ELR (cell line): ENCODE measurements around the gene SCAF4.
A peak's percentile ranks its signal among the peaks of the same experiment; 100 is the strongest.
"Not testable (repeated sequence)": the region's sequence is repeated elsewhere in the genome, so short reads cannot be mapped to it uniquely, and the experiment has no call there.

Experiments
- DNase-seq: peaks from one replicate; pipeline ENCODE4 v3.0.0-alpha.2; 2015; ENCODE audit warnings: low read depth

SCAF4 gene

GRCh38 chr21:31731857-31732596, at the start of gene SCAF4:
TSS of gene SCAF4 (minus strand) at chr21:31732118. CDS start at chr21:31731692, 426 bp downstream.
- DNase-seq, result peak; percentile 89

DNA sequence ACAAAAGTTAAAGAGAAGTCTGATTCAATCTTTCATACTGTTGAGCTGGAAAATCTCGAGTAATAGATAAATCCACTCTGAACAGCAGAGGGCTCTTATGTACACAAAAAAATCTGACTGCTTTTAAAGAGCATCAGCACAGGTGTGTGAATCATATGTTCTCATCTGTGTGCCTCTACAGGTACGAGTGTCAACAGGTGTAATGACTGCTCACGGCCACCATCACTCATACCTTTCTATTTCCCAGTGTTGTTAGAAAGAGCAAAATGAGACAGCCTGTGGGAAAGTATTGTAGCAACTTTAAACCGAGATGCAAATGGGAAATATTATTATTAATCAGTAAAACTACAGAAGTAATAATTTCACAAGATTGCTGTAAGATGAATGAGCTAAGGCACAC, 49.0 kb upstream of the SCAF4 start:
- no peak for DNase-seq

DNA sequence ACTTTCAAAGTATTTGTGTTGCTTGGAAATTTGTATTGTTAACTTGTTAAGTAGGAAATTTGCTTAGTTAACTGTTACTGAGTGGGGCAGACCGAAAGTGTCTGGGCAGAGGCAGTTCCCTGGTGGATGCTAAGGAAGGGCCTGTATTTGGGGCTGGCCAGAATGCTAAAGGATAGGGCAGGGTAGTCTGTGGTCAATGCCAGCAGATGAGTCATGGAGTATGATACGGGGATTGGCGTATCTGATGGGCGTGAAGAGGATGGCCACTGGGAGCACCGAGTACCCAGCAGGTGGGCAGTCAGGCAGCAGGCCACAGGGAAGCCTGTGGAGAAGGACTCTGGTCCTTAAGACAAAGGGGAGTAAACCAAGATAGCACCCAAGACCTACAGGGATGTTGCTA, 46.6 kb upstream of the SCAF4 start:
- no peak for DNase-seq

GRCh38 chr21:31777857-31778256, 45.9 kb upstream of the SCAF4 start:
- no peak for DNase-seq

DNA sequence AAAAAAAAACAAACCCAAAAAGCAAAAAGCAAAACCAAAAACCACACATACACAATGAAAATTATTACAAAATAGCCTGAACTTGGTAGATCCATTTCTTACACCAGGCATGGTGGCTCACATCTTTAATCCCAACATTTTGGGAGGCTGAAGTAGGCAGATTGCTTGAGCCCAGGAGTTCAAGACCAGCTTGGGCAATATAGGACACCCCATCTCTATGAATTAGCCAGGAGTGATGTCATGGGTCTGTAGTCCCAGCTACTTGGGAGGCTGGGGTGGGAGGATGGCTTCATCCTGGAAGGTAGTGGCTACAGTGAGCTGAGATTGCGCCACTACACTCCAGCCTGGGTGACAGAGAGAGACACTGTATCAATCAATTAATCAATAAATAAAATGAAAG, 42.1 kb upstream of the SCAF4 start:
- DNase-seq, result no peak

- DNase-seq, result no peak
Measured at GRCh38 chr21:31772674-31773555, 41.0 kb upstream of the SCAF4 start.

DNA sequence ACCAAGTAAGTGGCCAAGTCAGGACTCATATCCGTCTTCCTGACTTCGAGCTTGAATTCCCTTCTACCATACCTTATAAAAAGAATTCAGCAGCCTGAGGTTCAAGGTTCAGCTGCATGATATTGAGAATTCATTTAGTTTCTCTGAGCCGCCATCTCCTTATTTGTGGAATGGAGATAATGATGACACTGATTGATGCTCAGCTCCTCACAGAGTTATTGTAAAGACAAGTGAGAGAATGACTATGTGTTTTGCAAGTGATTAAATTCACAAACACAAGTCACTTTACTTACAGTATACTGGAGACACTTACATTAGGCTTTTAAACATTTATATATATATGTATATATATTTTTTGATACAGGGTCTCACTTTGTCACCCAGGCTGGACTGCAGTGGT, 39.8 kb upstream of the SCAF4 start:
- no peak for DNase-seq

DNA sequence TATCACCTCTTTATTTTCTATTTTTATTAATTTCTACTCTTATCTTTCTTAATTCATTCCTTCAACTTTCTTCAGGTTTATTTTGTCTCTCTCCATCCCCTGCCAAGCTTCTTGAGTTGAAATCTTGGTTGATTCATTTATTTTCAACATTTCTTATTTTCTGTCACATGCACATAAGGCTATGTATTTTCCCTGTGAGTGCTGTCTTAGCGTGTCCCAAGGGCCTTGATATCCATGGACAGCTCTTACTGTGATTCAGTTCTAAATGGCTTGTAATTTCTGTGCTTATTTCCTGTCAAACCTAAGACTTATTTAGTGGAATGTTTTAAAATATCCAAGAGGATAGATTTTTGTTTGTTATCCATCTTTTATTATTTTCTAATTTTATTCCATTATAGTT, 36.8 kb upstream of the SCAF4 start:
- DNase-seq, result no peak

DNA sequence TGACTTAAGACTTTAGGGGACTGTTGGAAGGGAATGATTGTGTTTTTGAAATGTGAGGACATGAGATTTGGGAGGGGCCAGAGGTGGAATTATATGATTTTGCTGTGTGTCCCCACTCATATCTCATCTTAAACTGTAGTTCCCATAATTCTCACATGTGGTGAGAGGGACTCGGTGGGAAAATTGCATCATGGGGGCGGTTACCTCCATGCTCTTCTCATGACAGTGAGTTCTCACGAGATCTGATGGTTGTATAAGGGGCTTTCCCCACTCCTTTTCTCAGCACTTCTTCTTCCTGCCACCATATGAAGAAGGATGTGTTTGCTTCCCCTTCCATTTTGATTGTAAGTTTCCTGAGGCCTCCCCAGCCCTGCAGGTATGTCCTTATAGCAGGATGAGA, 35.0 kb upstream of the SCAF4 start:
- DNase-seq, result no peak

- not testable (repeated sequence) for DNase-seq
Measured at GRCh38 chr21:31765850-31766249, 33.9 kb upstream of the SCAF4 start.

DNA sequence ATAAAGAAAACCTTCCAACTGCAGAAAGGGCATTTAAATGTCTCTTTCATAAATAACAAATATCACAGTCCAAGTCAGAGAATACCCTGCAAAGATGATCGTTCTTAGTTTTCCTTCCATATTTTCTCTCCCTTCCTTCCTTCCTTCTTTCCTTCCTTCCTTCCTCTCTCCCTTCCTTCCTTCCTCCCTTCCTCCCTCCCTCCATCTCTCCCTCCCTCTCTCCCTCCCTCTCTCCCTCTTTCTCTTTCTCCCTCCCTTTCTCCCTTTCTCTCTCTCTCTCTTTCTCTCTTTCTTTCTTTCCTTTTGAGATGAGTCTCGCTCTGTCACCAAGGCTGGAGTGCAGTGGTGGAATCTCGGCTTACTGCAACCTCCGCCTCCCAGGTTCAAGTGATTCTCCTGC, 29.0 kb upstream of the SCAF4 start:
- no peak for DNase-seq

- no peak for DNase-seq
Measured at GRCh38 chr21:31756787-31757186, 24.9 kb upstream of the SCAF4 start.

DNA sequence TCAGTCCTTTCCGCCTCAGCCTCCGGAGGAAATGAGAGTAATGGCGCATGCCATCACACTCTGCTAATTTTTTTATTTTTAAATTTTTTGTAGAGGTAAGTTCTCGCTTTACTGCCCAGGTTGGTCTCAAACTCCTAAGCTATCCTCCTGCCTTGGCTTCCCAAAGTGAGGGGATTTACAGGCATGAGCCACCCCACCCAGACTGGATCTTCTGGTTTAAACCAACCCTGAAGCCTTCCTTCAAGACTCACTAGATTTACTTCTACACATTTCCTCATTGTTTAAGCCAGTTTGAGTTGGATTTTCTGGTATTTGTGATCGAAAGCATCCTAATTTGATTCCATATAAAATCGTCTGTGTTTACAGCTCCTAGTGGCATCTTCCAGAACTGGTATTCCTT, 23.1 kb upstream of the SCAF4 start:
- DNase-seq, result no peak

DNA sequence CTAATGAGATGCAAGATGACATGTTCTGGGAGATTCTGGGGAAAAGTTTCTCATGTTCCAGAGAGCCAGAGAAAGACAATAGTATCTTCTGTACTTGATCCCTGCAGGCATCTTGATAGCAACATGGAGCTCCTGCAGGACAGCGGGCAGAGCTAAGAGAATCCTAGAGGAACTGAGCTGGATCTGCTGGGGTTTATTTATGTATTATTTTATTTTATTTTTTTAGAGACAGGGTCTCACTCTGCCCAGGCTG, 22.7 kb upstream of the SCAF4 start:
- DNase-seq, result no peak

DNA sequence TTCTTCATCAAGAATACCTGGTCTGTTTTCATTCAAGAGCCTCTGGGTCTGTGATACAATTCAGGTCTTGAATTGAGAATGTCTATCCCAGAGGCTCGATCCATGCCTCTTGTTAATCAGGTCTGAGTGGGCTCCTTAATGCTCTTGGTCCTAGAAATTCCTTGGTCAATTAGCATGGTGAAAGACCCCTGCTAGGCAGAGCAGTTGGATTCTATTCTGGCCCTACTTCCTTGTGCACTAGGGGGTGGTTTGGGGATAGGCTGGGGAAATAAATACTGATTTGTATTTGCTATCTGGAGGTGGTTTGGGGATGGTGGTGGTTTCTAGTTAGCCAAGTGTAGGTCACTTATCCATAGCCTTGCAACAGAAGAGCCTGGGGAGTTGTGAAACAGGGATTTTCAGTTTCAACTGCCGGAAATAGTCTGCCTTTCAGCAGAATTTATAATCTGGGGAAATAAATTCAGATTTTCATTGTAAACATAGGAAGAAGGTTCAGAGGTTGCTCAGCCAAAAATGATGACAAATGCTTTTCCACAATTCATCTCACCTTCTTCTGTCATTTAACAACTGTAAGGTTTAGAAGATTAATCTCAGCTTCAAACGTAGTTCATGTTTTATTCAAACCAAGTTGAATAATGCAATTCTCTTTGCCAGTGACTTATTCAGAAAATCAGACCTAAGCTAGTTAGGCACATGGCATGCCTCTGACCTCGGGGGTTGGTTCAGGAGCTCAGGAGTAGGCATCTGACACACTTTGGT, 22.2 kb upstream of the SCAF4 start:
- no peak for DNase-seq

- DNase-seq, result no peak
Measured at GRCh38 chr21:31752967-31753366, 21.0 kb upstream of the SCAF4 start.

- peak; percentile 50 for DNase-seq
Measured at GRCh38 chr21:31752352-31752751, 20.4 kb upstream of the SCAF4 start.

DNA sequence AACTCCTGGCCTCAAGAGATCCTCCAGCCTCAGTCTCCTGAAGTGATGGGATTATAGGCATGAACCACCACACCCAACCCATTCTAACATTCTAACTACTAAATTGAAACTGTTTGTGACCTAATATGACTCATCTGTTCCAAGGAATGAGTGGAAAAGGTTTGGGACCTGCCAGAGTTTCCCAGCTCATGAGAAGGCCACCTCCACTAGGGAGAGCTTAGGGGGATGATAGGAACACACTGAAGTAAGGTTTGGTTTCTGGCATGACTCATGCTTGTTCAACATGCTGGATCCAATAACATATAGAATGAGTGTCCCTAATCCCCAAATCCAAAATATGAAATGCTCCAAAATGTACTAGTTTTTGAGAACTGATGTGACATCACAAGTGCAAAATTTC, 18.9 kb upstream of the SCAF4 start:
- peak; percentile 36 for DNase-seq

DNA sequence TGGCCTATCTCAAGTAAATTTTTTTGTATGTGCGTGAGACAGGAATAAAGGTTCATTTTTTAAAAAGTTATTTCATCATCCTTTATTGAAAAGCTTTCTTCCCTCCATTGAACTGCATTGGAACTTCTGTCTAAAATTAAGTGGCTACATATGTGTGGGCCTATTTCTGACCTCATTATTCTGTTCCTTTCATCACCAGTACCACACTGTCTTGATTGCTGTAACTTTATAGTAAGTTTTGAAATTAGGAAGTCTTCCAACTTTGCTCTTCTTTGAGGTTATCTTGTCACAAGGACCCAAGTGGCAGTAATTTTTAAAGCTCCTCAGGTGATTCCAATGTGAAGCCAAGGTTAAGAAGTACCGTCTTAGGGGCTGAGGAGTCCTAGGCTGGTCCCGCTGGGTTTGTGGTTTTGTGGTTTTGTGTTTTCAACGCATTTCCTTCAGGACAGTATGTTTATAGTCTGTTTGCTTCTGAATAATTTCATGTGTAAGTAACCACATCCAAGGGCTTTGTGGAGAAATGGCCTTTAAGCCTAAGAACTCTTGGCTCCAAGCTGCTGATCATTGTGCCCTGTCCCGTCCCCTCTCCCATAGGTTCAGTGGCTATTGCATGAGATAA, 12.4 kb upstream of the SCAF4 start:
- DNase-seq, result no peak

- no peak for DNase-seq
Measured at GRCh38 chr21:31743712-31744111, 11.8 kb upstream of the SCAF4 start.

GRCh38 chr21:31741116-31741515, 9.2 kb upstream of the SCAF4 start:
- no peak for DNase-seq

- peak; percentile 25 for DNase-seq
Measured at GRCh38 chr21:31737586-31738397, 5.9 kb upstream of the SCAF4 start.
